K562 (cell line): ENCODE data around the gene DGCR8. TPM values are rescaled to one million over a fixed set of nuclear protein-coding genes. Genes with fewer than 3 reads are reported as not detected.

Experiments
- ATF7 ChIP-seq: fragments of 450-650 bp; IDR thresholded peaks from 2 replicates; pipeline ENCODE4 v1.7.1; 2014; ENCODE audit warnings: mild to moderate bottlenecking, moderate library complexity
- CREB3L1 ChIP-seq: fragments of 450-650 bp; IDR thresholded peaks from 2 replicates; pipeline ENCODE4 v1.6.1; 2014; ENCODE audit warnings: low read depth, mild to moderate bottlenecking, moderate library complexity, borderline replicate concordance
- ELF4 ChIP-seq: fragments of 450-650 bp; formaldehyde crosslinking; IDR thresholded peaks from 2 replicates; pipeline ENCODE4 v1.4.0; 2022; ENCODE audit warnings: missing genetic modification characterization
- GTF2F1 ChIP-seq: IDR thresholded peaks from 2 replicates; pipeline ENCODE4 v1.6.1; 2011; ENCODE audit warnings: low read depth, low read length, improper control_type of control experiment
- HDAC3 ChIP-seq: fragments of 450-650 bp; IDR thresholded peaks from 2 replicates; pipeline ENCODE4 v1.6.1; 2018; ENCODE audit warnings: borderline replicate concordance, mild to moderate bottlenecking, moderate library complexity; ENCODE audit not compliant: partially characterized antibody
- ID3 ChIP-seq, 2 experiments: fragments of 250-450 bp in 1 of 2; fragments of 450-650 bp in 1 of 2; sonication (Bioruptor Pico) in 1 of 2; IDR thresholded peaks; 2 replicates each; pipeline versions ENCODE4 v1.6.1 to v1.8.0; 2016 to 2021; ENCODE audit warnings: mild to moderate bottlenecking in 2 of 2, moderate library complexity in 2 of 2, missing compliant biosample characterization in 1 of 2, missing genetic modification characterization in 1 of 2
- PKNOX1 ChIP-seq: fragments of 450-650 bp; IDR thresholded peaks from 2 replicates; pipeline ENCODE4 v1.6.1; 2016
- RREB1 ChIP-seq: fragments of 250-450 bp; sonication (Bioruptor Pico); IDR thresholded peaks from 2 replicates; pipeline ENCODE4 v1.4.0; 2020
- SMAD4 ChIP-seq: fragments of 250-450 bp; sonication (Bioruptor Pico); conservative IDR thresholded peaks from 2 replicates; pipeline ENCODE4 v1.8.0; 2021; ENCODE audit warnings: inconsistent platforms, mild to moderate bottlenecking, moderate library complexity
- SMARCA4 ChIP-seq: fragments of 450-650 bp; IDR thresholded peaks from 2 replicates; pipeline ENCODE4 v1.6.1; 2016
- TAF15 ChIP-seq: fragments of 200-400 bp; formaldehyde crosslinking; IDR thresholded peaks from 2 replicates; pipeline ENCODE4 v1.6.1; 2017; ENCODE audit warnings: mild to moderate bottlenecking, low read depth, low read length, moderate library complexity
- ZC3H11A ChIP-seq: IDR thresholded peaks from 2 replicates; pipeline ENCODE4 v1.6.1; 2012; ENCODE audit warnings: low read depth, low read length, improper control_type of control experiment
- ZFP36 ChIP-seq: fragments of 150-350 bp; IDR thresholded peaks from 2 replicates; pipeline ENCODE4 v1.6.1; 2018; ENCODE audit warnings: low read length, low read depth; ENCODE audit not compliant: partially characterized antibody
- ZNF707 ChIP-seq: fragments of 250-450 bp; sonication (Bioruptor Pico); conservative IDR thresholded peaks from 2 replicates; pipeline ENCODE4 v1.8.0; 2022; ENCODE audit warnings: inconsistent platforms, mild to moderate bottlenecking, moderate library complexity
- ZNF740 ChIP-seq, 3 experiments: fragments of 200-800 bp in 1 of 3; sonication (Bioruptor generic) in 1 of 3; sonication (generic) in 1 of 3; formaldehyde crosslinking in 1 of 3; IDR thresholded peaks; 2 replicates each; pipeline versions ENCODE4 v1.6.1 to v1.8.0; 2016 to 2022; ENCODE audit warnings: mild to moderate bottlenecking in 2 of 3, missing compliant biosample characterization in 2 of 3, missing genetic modification characterization in 2 of 3, missing genetic modification reagents in 1 of 3
- ZNF766 ChIP-seq: fragments of 200-800 bp; sonication (Bioruptor generic); conservative IDR thresholded peaks from 2 replicates; pipeline ENCODE4 v1.6.1; 2016; ENCODE audit warnings: missing genetic modification characterization, missing compliant biosample characterization
- ZNF778 ChIP-seq: fragments of 450-650 bp; formaldehyde crosslinking; IDR thresholded peaks from 2 replicates; pipeline ENCODE4 v1.4.0; 2020; ENCODE audit warnings: mild to moderate bottlenecking, moderate library complexity
- polyA plus RNA-seq, 8 experiments: library from polyadenylated mRNA; depleted of rRNA in 4 of 8; stranded (reverse) in 5 of 8; unstranded in 3 of 8; fragments of >200 nt; fragmentation: Nextera tagmentation in 2 of 8; fragmentation: Illumina TruSeq in 1 of 8; extraction: Ambion mirVana in 2 of 8; extraction: Trizol in 1 of 8; gene quantifications; 2 replicates each; pipeline versions ENCODE4 v1.2.1 to v1.2.3, GENCODE V29; 2011 to 2014; ENCODE audit warnings: inconsistent platforms in 1 of 8, missing spikeins in 1 of 8
- total RNA-seq, 7 experiments: library from RNA; depleted of rRNA in 6 of 7; stranded (reverse); fragments of >200 nt in 6 of 7; fragmentation: Illumina TruSeq in 2 of 7; extraction: Trizol in 2 of 7; gene quantifications; 2 replicates each; pipeline versions ENCODE4 v1.2.1 to v1.2.3, GENCODE V29; 2011 to 2021; ENCODE audit warnings: low replicate concordance in 1 of 7

DGCR8 gene
- total and polyA plus RNA-seq, 9 of the 15 experiments (the other 6 are each of a cell fraction or from before 2014, with no cell fraction given) = 5.9 to 144 (median 80.1) TPM

- TF ChIP-seq RREB1 (CRISPR knock-in tag) (peak; percentile 94), HDAC3 (no peak), PKNOX1 (no peak), ID3 (CRISPR knock-in tag; IDR thresholded peaks at IDR 0.05) (no peak), ID3 (tag; IDR thresholded peaks at IDR 0.05) (no peak), ZNF766 (CRISPR knock-in tag) (no peak), ZNF707 (CRISPR knock-in tag) (no peak), SMARCA4 (no peak), TAF15 (no peak), SMAD4 (CRISPR knock-in tag) (peak; percentile 99), ZFP36 (peak; percentile 32), ZNF740 (CRISPR knock-in tag; IDR thresholded peaks at IDR 0.05) (no peak), ZNF740 (tag; IDR thresholded peaks at IDR 0.05) (no peak), ZC3H11A (peak; percentile 93; the same call in 1 of the 2 replicates), CREB3L1 (no peak), ATF7 (no peak), ELF4 (CRISPR knock-in tag) (peak; percentile 95), GTF2F1 (peak; percentile 84), ZNF778 (CRISPR knock-in tag) (no peak)
Observed at GRCh38 chr22:20116951-20117632, 37.1 kb downstream of the DGCR8 start, which contains the start of gene TRMT2A (continued).
